VCaP (cell line): ENCODE results near the gene NARS2.

ENCODE experiments used
- H3K27ac ChIP-seq: fragments of 450-650 bp; 2 replicates; pipeline ENCODE4 v1.5.1; 2017
- CTCF ChIP-seq: fragments of 450-650 bp; conservative IDR thresholded peaks from 2 replicates; pipeline ENCODE4 v1.5.1; 2017; ENCODE audit warnings: mild to moderate bottlenecking, moderate library complexity

The NARS2 gene

GRCh38 chr11:78417888-78418583 lies 156.6 kb downstream of the NARS2 start:
- TF ChIP-seq CTCF: peak; percentile 45; the same call in 1 of the 2 replicates
- peak overlapping the region; percentile 68 for H3K27ac ChIP-seq

- H3K27ac ChIP-seq: peak within 1 kb of the TSS; percentile 68
- peak; percentile 23 for TF ChIP-seq CTCF
Measured at GRCh38 chr11:78417175-78417887, 157.3 kb downstream of the NARS2 start, which contains the start of gene GAB2. Gene GAB2, minus strand, starts transcription at chr11:78417820. Its CDS starts 100 bp downstream, at chr11:78417720.

- TF ChIP-seq CTCF: peak; percentile 76
- H3K27ac ChIP-seq: peak overlapping the region; percentile 68
Measured at GRCh38 chr11:78416285-78417174, 158.1 kb downstream of the NARS2 start.

- H3K27ac ChIP-seq: no peak overlapping the region
- TF ChIP-seq CTCF: no peak
Measured at GRCh38 chr11:78415338-78415737, 159.3 kb downstream of the NARS2 start.

- TF ChIP-seq CTCF: peak; percentile 85
- H3K27ac ChIP-seq: no peak overlapping the region
Measured at GRCh38 chr11:78414321-78415051, 160.2 kb downstream of the NARS2 start.

GRCh38 chr11:78408619-78409018 lies 166.0 kb downstream of the NARS2 start:
- TF ChIP-seq CTCF: no peak

More at GRCh38 chr11:78408619-78409018, 166.0 kb downstream of the NARS2 start:
- no peak overlapping the region for H3K27ac ChIP-seq
